ENCODE results near the gene MC2R. TPM values are rescaled to one million over a fixed set of nuclear protein-coding genes. Genes with fewer than 3 reads are reported as not detected.

The MC2R gene
- total RNA-seq, 1 donor from 2014 or later: not detected

DNA sequence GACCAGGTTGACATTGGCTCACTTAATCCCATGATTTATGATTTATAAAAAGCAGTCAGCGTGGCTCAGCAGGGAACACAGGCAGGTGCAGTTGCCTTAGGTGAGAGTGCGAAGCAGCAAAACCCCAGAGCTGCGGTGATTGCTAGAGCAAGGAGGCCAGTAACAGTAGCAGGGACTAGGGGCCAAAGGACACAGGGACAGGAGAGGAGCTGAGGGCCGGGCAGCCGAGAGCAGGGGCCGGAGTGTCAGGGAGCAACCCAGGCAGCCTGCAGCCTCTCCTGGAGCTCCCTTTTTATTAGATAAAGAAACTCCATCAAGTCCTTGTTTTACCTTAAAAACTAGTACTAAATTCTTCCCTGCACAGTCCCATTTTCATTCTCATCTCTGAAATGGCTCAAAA lies 4.3 kb downstream of the MC2R start:
- ATAC-seq (no peak), DNase-seq (no peak)
- Histone ChIP-seq H3K4me3 (no peak overlapping the region), H3K4me1 (no peaks in the 10 kb centered on the region), H3K9me3 (no peaks in the 10 kb centered on the region), H3K27me3 (ENCODE audit: low read depth) (no peaks in the 10 kb centered on the region), H3K27ac (no peak overlapping the region), H3K36me3 (no peaks in the 10 kb centered on the region)
- intact Hi-C loops (cut with DNase I): no loop called here
- TF ChIP-seq, protein P1, sequence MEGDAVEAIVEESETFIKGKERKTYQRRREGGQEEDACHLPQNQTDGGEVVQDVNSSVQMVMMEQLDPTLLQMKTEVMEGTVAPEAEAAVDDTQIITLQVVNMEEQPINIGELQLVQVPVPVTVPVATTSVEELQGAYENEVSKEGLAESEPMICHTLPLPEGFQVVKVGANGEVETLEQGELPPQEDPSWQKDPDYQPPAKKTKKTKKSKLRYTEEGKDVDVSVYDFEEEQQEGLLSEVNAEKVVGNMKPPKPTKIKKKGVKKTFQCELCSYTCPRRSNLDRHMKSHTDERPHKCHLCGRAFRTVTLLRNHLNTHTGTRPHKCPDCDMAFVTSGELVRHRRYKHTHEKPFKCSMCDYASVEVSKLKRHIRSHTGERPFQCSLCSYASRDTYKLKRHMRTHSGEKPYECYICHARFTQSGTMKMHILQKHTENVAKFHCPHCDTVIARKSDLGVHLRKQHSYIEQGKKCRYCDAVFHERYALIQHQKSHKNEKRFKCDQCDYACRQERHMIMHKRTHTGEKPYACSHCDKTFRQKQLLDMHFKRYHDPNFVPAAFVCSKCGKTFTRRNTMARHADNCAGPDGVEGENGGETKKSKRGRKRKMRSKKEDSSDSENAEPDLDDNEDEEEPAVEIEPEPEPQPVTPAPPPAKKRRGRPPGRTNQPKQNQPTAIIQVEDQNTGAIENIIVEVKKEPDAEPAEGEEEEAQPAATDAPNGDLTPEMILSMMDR (IDR thresholded peaks at IDR 0.05): no peak

DNA sequence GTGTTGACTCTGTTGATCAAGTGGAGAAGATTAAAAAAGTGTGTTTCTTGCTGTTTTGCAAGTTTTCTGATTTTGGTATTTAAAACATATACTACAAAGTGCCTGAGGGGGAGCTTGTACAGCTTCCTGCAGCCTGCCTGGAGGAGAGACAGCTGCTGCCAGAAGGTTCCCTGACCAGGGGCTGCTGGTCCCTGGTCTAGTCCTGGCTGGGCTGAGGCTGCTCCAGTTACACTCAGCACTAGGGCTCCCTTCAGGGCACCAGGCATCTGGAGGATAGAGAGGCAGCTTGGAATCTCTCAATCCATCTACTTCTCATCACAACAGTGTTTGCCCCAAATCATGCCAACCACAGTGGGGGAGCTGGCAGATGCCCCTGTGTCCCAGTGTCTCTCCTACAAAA lies 4.8 kb downstream of the MC2R start:
- Histone ChIP-seq H3K4me1 (no peaks in the 10 kb centered on the region), H3K4me3 (no peak overlapping the region), H3K27me3 (ENCODE audit: low read depth) (no peaks in the 10 kb centered on the region), H3K9me3 (no peaks in the 10 kb centered on the region), H3K36me3 (no peaks in the 10 kb centered on the region), H3K27ac (no peak overlapping the region)
- TF ChIP-seq, protein P1 (IDR thresholded peaks at IDR 0.05): no peak
- DNase-seq (no peak), ATAC-seq (no peak)
- intact Hi-C loops (cut with DNase I): no loop called here

DNA sequence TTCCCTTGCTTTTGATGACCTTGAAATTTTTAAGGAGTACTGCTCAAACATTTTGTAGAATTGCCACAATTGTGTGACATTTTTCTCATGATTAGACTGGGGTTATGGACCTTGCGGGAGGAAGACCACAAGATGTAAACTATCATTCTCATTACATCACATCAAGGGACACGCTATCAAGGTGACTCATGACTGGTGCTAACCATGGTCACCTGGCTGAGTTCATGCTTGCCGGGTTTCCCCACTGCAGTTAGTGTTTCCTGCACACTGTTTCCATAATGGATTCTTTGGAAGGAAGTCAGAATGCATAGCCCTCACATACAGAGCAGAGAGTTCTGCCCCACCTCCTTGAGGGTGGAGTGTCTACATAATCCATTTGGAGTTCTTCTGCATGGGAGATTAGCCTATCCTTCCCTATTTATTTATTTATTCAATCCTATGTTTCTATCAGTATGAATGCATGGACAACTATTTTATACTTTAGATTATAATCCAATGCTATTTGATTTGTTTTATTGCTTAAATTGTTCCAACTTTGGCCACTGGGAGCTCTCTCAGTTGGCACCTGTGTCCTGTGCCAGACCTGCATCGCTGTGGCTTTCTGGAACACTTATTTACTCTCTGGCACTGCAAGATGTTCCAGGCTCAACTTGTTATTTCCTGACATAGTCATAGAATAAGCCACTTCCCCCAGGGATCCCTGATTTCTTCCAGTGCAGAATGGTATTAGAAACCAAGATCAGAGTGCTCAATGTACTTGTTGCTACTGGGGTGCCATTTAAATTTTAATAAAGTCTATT lies 6.0 kb downstream of the MC2R start:
- H3K4me1 ChIP-seq: no peaks in the 10 kb centered on the region
- H3K4me3 ChIP-seq: no peak overlapping the region
- ATAC-seq (no peak), DNase-seq (no peak)
- TF ChIP-seq, protein P1 (IDR thresholded peaks at IDR 0.05): no peak
- H3K27me3 ChIP-seq (ENCODE audit: low read depth): no peaks in the 10 kb centered on the region
- H3K9me3 ChIP-seq: no peaks in the 10 kb centered on the region
- no peak overlapping the region for H3K27ac ChIP-seq
- no peaks in the 10 kb centered on the region for H3K36me3 ChIP-seq
- intact Hi-C loops (cut with DNase I): no loop called here

DNA sequence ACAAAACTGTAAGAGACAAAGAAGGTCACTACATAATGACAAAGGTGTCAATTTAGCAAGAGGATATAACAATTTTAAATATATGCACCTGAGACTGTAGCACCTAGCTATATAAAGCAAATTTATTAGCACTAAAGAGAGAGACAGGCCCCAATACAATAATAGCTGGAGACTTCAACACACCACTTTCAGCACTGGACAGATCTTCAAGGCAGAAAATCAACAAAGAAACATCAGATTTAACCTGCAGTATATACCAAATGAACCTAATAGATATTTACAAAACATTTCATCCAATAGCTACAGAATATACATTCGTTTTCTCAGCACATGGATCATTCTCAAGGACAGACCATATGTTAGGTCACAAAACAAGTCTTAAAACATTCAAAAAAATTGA lies 14.7 kb downstream of the MC2R start:
- H3K9me3 ChIP-seq: peaks cover 2% of the 10 kb centered on the region
- H3K4me1 ChIP-seq: no peaks in the 10 kb centered on the region
- TF ChIP-seq, protein P1 (IDR thresholded peaks at IDR 0.05): no peak
- DNase-seq (no peak), ATAC-seq (no peak)
- no peaks in the 10 kb centered on the region for H3K36me3 ChIP-seq
- no peaks in the 10 kb centered on the region for H3K27me3 ChIP-seq (ENCODE audit: low read depth)
- H3K27ac ChIP-seq: no peak overlapping the region
- intact Hi-C loops (cut with DNase I): no loop called here
- no peak overlapping the region for H3K4me3 ChIP-seq

DNA sequence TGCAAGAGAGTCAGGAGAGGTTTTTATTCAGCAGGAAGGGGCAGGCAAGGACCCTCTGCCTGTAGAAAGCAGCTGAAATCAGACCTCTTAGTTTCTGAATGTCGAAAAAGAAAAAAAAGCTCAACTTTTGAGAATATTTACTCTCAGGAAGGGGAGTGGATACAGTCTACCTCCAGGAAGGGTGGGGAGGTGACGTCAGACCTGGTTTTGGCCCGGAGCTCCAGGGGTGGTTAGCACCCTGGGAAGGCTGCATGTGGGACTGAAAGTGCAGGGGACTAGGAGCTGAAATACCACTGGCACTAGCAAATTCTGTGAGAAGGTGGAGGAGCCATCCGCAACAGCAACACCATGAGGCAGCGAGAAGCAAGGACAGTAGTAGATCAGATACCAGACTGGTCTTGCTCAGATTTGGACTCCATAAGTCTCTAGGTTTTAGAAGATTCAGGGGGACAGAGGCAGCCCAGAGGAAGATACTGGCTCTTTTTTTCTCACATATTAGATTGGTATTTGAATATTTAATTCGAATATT lies 19.8 kb downstream of the MC2R start:
- Histone ChIP-seq H3K27ac (no peak overlapping the region), H3K27me3 (ENCODE audit: low read depth) (no peaks in the 10 kb centered on the region), H3K4me1 (no peaks in the 10 kb centered on the region), H3K4me3 (no peak overlapping the region), H3K36me3 (no peaks in the 10 kb centered on the region), H3K9me3 (peaks cover 2% of the 10 kb centered on the region)
- ATAC-seq: no peak
- TF ChIP-seq, protein P1 (IDR thresholded peaks at IDR 0.05): no peak
- no peak for DNase-seq
- intact Hi-C loops (cut with DNase I): no loop called here

Data from lower lobe of right lung (tissue), 2 donors.